ENCODE results near the gene RBM20.
"Not testable (repeated sequence)": the region's sequence is repeated elsewhere in the genome, so short reads cannot be mapped to it uniquely, and the experiment has no call there.

The RBM20 gene

GRCh38 chr10:110616493-110617033 lies 27.6 kb upstream of the RBM20 start:
- H3K4me3 ChIP-seq (ENCODE audit: low read depth, low read length) = no peak overlapping the region

GRCh38 chr10:110617425-110618229 lies 26.5 kb upstream of the RBM20 start:
- no peak for DNase-seq (ENCODE audit: low read depth)

More at GRCh38 chr10:110616493-110617033, 27.6 kb upstream of the RBM20 start:
- no peak for DNase-seq (ENCODE audit: low read depth)
- TF ChIP-seq CTCF (IDR thresholded peaks at IDR 0.05; ENCODE audit: low read depth, low read length, missing control alignments) = no peak

GRCh38 chr10:110618230-110618610 lies 25.9 kb upstream of the RBM20 start:
- no peak for DNase-seq (ENCODE audit: low read depth)
- H3K4me3 ChIP-seq (ENCODE audit: low read depth, low read length) = no peak overlapping the region
- TF ChIP-seq CTCF (IDR thresholded peaks at IDR 0.05; ENCODE audit: low read depth, low read length, missing control alignments) = no peak

More at GRCh38 chr10:110617425-110618229, 26.5 kb upstream of the RBM20 start:
- H3K4me3 ChIP-seq (ENCODE audit: low read depth, low read length) = no peak overlapping the region
- TF ChIP-seq CTCF (IDR thresholded peaks at IDR 0.05; ENCODE audit: low read depth, low read length, missing control alignments) = no peak

GRCh38 chr10:110619514-110620397 lies 24.4 kb upstream of the RBM20 start:
- no peak for DNase-seq (ENCODE audit: low read depth)
- H3K4me3 ChIP-seq (ENCODE audit: low read depth, low read length) = no peak overlapping the region
- no peak for TF ChIP-seq CTCF (IDR thresholded peaks at IDR 0.05; ENCODE audit: low read depth, low read length, missing control alignments)

- no peak overlapping the region for H3K4me3 ChIP-seq (ENCODE audit: low read depth, low read length)
- TF ChIP-seq CTCF (IDR thresholded peaks at IDR 0.05; ENCODE audit: low read depth, low read length, missing control alignments) = no peak
- DNase-seq (ENCODE audit: low read depth) = no peak
Measured at GRCh38 chr10:110620398-110620719, 23.8 kb upstream of the RBM20 start.

GRCh38 chr10:110623316-110623715 lies 20.8 kb upstream of the RBM20 start:
- not testable (repeated sequence) for DNase-seq (ENCODE audit: low read depth); H3K4me3 ChIP-seq (ENCODE audit: low read depth, low read length)

GRCh38 chr10:110625356-110625894 lies 18.7 kb upstream of the RBM20 start:
- no peak for TF ChIP-seq CTCF (IDR thresholded peaks at IDR 0.05; ENCODE audit: low read depth, low read length, missing control alignments)
- no peak for DNase-seq (ENCODE audit: low read depth)
- H3K4me3 ChIP-seq (ENCODE audit: low read depth, low read length) = no peak overlapping the region

Data from GM12864 (cell line).